Measurements from ENCODE around the gene WDR83. TPM values are rescaled to one million over a fixed set of nuclear protein-coding genes. Genes with fewer than 3 reads are reported as not detected.

Gene WDR83
- total and polyA plus RNA-seq, 2 of the 8 experiments (the other 6 are each of a cell fraction or from before 2014, with no cell fraction given) = 12.6 to 15.3 TPM

DNA sequence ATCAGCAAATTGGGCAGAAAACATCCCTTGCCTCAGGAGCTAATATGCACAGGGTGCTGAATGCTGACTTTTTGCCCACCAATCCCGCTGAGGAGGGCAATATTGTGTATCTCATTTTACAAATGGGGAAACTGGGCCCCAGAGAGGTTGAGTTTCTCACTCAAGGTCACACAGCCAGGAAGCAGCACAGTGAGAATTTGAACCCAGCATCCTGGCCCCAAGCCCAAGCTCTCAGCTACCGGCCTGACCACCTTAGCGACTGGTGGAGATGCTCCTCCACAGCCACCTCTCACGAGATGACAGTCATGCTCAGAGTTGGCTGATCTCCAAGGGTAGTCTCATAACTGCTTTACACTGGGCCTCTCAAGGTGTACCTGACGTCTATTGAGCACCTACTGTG is 26.4 kb downstream of the WDR83 start:
- no peak overlapping the region for H3K4ac ChIP-seq (replicated peaks; ENCODE audit: insufficient read length, low read depth, low read length)
- H3K4me2 ChIP-seq (ENCODE audit: insufficient read depth in 1 of 2, low read depth in 2 of 2, low read length in 2 of 2) = no peak overlapping the region
- no peak overlapping the region for H3K56ac ChIP-seq (replicated peaks; ENCODE audit: insufficient read length, low read depth, low read length)
- no peak overlapping the region for H4K91ac ChIP-seq (replicated peaks; ENCODE audit: insufficient read length, low read length)
- no peak overlapping the region for H3K4me3 ChIP-seq (ENCODE audit: extremely low read depth in 1 of 4, insufficient read depth in 2 of 4, low read depth in 3 of 4, low read length in 4 of 4)
- no peaks in the 10 kb centered on the region for H3K9me3 ChIP-seq (ENCODE audit: insufficient read depth in 2 of 2, low read depth in 1 of 2, low read length in 1 of 2)
- no peaks in the 10 kb centered on the region for H3K79me1 ChIP-seq (ENCODE audit: low read depth, low read length)
- no peak overlapping the region for H3K18ac ChIP-seq (ENCODE audit: extremely low read depth, low read length)
- no peak overlapping the region for H3K14ac ChIP-seq (ENCODE audit: insufficient read length)
- H2BK12ac ChIP-seq (ENCODE audit: low read depth, low read length) = no peak overlapping the region
- FAIRE-seq (no peak), DNase-seq (ENCODE audit: low read depth in 1 of 2, low spot score in 2 of 2) (no peak)
- peaks cover 0 to 9% of the 10 kb centered on the region in 2 experiments for H4K20me1 ChIP-seq (replicated peaks in 1 of 2; ENCODE audit: control insufficient read depth in 1 of 2, insufficient read depth in 2 of 2, low read length in 2 of 2)
- no peak overlapping the region for H2BK15ac ChIP-seq (ENCODE audit: low read length)
- no peak overlapping the region for H4K8ac ChIP-seq (ENCODE audit: extremely low read depth, insufficient read depth, low read length)
- no peak overlapping the region for H3K27ac ChIP-seq (ENCODE audit: low read depth, low read length)
- H3K79me2 ChIP-seq (ENCODE audit: control insufficient read depth in 1 of 2, insufficient read depth in 2 of 2, low read length in 2 of 2) = no peaks in the 10 kb centered on the region
- WGBS, 2 experiments (ENCODE audit: extremely low coverage in 1 of 2, insufficient coverage in 1 of 2, insufficient read length in 1 of 2, insufficient replicate concordance in 2 of 2, low coverage in 1 of 2, low lambda C conversion rate in 2 of 2, missing lambda C conversion rate in 1 of 2) = 88% methylated on average over 5 of the region's 5 CpGs; no CpG with 5 or more reads in 1 of the 2 experiments
- H2BK5ac ChIP-seq (ENCODE audit: low read depth, low read length) = no peak overlapping the region
- H3K4me1 ChIP-seq (replicated peaks in 1 of 4; ENCODE audit: control insufficient read depth in 3 of 4, insufficient read depth in 4 of 4, low read length in 3 of 4) = peaks cover 0 to 4% (median 3%) of the 10 kb centered on the region in 4 experiments; a peak in 2 of 7 replicates
- POLR2A ChIA-PET (ENCODE audit: partially characterized antibody) = interaction anchor here (1.4 to 9.2 kb wide), 2 partner anchors 14 to 44 kb away, joined by 4 to 93 read pairs; partner anchors contain the start of genes DHPS and GET3
- no peak for TF ChIP-seq BCL11A (IDR thresholded peaks at IDR 0.05; ENCODE audit: low read depth in 2 of 2, low read length in 2 of 2)
- TF ChIP-seq ASH2L (IDR thresholded peaks at IDR 0.05; ENCODE audit: low read length) = no peak
- TF ChIP-seq JUND (IDR thresholded peaks at IDR 0.05; ENCODE audit: low read length) = no peak
- TF ChIP-seq, protein P1, sequence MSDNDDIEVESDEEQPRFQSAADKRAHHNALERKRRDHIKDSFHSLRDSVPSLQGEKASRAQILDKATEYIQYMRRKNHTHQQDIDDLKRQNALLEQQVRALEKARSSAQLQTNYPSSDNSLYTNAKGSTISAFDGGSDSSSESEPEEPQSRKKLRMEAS (IDR thresholded peaks at IDR 0.05) = no peak
- TF ChIP-seq GABPA (IDR thresholded peaks at IDR 0.05; ENCODE audit: borderline replicate concordance, insufficient read depth, low read length) = no peak
- TF ChIP-seq SAP30 (IDR thresholded peaks at IDR 0.05; ENCODE audit: insufficient read depth, insufficient replicate concordance, low read length) = no peak
- TF ChIP-seq SP4 (IDR thresholded peaks at IDR 0.05; ENCODE audit: low read length) = no peak
- no peak for TF ChIP-seq GTF2F1 (IDR thresholded peaks at IDR 0.05; ENCODE audit: borderline replicate concordance, low read depth, low read length)
- TF ChIP-seq POLR2AphosphoS5 (IDR thresholded peaks at IDR 0.05; ENCODE audit: low read depth, low read length) = no peak
- TF ChIP-seq BRCA1 (IDR thresholded peaks at IDR 0.05; ENCODE audit: low read depth, low read length) = no peak
- TF ChIP-seq CBX8 (IDR thresholded peaks at IDR 0.05; ENCODE audit: borderline replicate concordance, low read depth, low read length) = no peak
- no peak for TF ChIP-seq SP2 (IDR thresholded peaks at IDR 0.05; ENCODE audit: low read length)
- no peak for TF ChIP-seq CHD2 (IDR thresholded peaks at IDR 0.05; ENCODE audit: low read length)
- peaks cover 7% of the 10 kb centered on the region; the same call in 1 of the 2 replicates for H3K23me2 ChIP-seq (ENCODE audit: low read depth, low read length)
- H2BK20ac ChIP-seq (ENCODE audit: low read length) = no peak overlapping the region
- no peak overlapping the region for H2BK120ac ChIP-seq (replicated peaks; ENCODE audit: low read depth, low read length)
- no peak overlapping the region for H2AK5ac ChIP-seq (ENCODE audit: low read depth, low read length)
- CTCF ChIA-PET (ENCODE audit: partially characterized antibody) = interaction anchor here (1.9 kb wide), 1 partner anchor 18 kb away, joined by 4 read pairs; no protein-coding TSS in a partner anchor
- H3K27me3 ChIP-seq (replicated peaks in 1 of 4; ENCODE audit: control insufficient read depth in 3 of 4, extremely low read depth in 1 of 4, insufficient read depth in 3 of 4, low read length in 3 of 4) = no peaks in the 10 kb centered on the region
- no peak overlapping the region for H2AFZ ChIP-seq (ENCODE audit: low read length)
- no peak overlapping the region for H3K23ac ChIP-seq (ENCODE audit: insufficient read length)
- no peak overlapping the region for H3K9ac ChIP-seq (replicated peaks in 1 of 4; ENCODE audit: extremely low read depth in 1 of 4, low read depth in 3 of 4, low read length in 3 of 4)
- H3K36me3 ChIP-seq (ENCODE audit: control insufficient read depth in 2 of 4, insufficient read depth in 4 of 4, low read length in 3 of 4) = no peaks in the 10 kb centered on the region
- H4K5ac ChIP-seq (ENCODE audit: insufficient read length, low read depth, low read length) = no peak overlapping the region

All from H1 (cell line).